IMR-90 (cell line): ENCODE measurements around the gene APPL2. TPM values are rescaled to one million over a fixed set of nuclear protein-coding genes. Genes with fewer than 3 reads are reported as not detected.

Experiments used
- ATAC-seq: fragments of 200-7000 bp; cut with Tn5 transposase; 2 replicates; pipeline ENCODE4 v1.9.1; 2020; ENCODE audit warnings: low read depth, mild to moderate bottlenecking, moderate library complexity
- BruUV-seq: library from RNA; stranded (reverse); fragments of 400-500 nt; replicated peaks from 2 replicates; lab custom pipeline; 2021; lab: Mats Ljungman, UMichigan
- CTCF ChIA-PET: fragments of 300-600 bp; formaldehyde crosslinking; extraction: SDS; loops from one replicate; lab custom pipeline; 2021; ENCODE audit warnings: antibody characterized with exemption; lab: Yijun Ruan, JAX
- POLR2A ChIA-PET: fragments of 300-600 bp; sonication (Branson Sonifier 250); formaldehyde crosslinking; loops from one replicate; lab custom pipeline; 2022; ENCODE audit warnings: antibody characterized with exemption; ENCODE audit not compliant: unreplicated experiment; lab: Charles Lee
- DNase-seq: peaks from one replicate; pipeline ENCODE4 v3.0.0; 2013
- H2AFZ ChIP-seq: replicated peaks from 2 replicates; pipeline ENCODE3; 2013; ENCODE audit warnings: low read length, mild to moderate bottlenecking; ENCODE audit not compliant: poor library complexity
- H2AK5ac ChIP-seq: 2 replicates; pipeline ENCODE4 v1.6.1; 2013; ENCODE audit warnings: low read depth, low read length, inconsistent platforms
- H2AK9ac ChIP-seq: replicated peaks from 2 replicates; pipeline ENCODE3; 2013; ENCODE audit warnings: mild to moderate bottlenecking, low read depth, low read length, moderate library complexity; ENCODE audit not compliant: poor library complexity
- H2BK120ac ChIP-seq: 2 replicates; pipeline ENCODE4 v1.6.1; 2013; ENCODE audit warnings: low read depth, low read length, inconsistent platforms
- H2BK15ac ChIP-seq: 3 replicates; pipeline ENCODE4 v1.6.1; 2013; ENCODE audit warnings: low read depth, low read length, inconsistent platforms
- H2BK20ac ChIP-seq: 2 replicates; pipeline ENCODE4 v1.6.1; 2013; ENCODE audit warnings: low read depth, mild to moderate bottlenecking, inconsistent platforms, low read length, moderate library complexity
- H2BK5ac ChIP-seq: 2 replicates; pipeline ENCODE4 v1.6.1; 2013; ENCODE audit warnings: mild to moderate bottlenecking, low read depth, low read length, inconsistent platforms; ENCODE audit not compliant: poor library complexity, severe bottlenecking
- H3K14ac ChIP-seq: replicated peaks from 2 replicates; pipeline ENCODE4 v1.6.1; 2013; ENCODE audit warnings: low read depth, low read length, inconsistent platforms
- H3K18ac ChIP-seq: 2 replicates; pipeline ENCODE4 v1.6.1; 2013; ENCODE audit warnings: low read depth, low read length, control low read depth
- H3K23ac ChIP-seq: 2 replicates; pipeline ENCODE4 v1.6.1; 2013; ENCODE audit warnings: low read depth, low read length, inconsistent platforms
- H3K27ac ChIP-seq: 2 replicates; pipeline ENCODE4 v1.5.1; 2013; ENCODE audit warnings: mild to moderate bottlenecking, control low read depth, low read length; ENCODE audit not compliant: insufficient read depth
- H3K27me3 ChIP-seq: 2 replicates; pipeline ENCODE4 v1.6.1; 2013; ENCODE audit warnings: low read length; ENCODE audit not compliant: control insufficient read depth, insufficient read depth
- H3K36me3 ChIP-seq: 2 replicates; pipeline ENCODE4 v1.6.1; 2013; ENCODE audit warnings: low read length, mixed read lengths; ENCODE audit not compliant: control insufficient read depth, insufficient read depth
- H3K4ac ChIP-seq: 2 replicates; pipeline ENCODE4 v1.6.1; 2013; ENCODE audit warnings: low read depth, low read length, inconsistent platforms
- H3K4me1 ChIP-seq: 2 replicates; pipeline ENCODE4 v1.6.1; 2013; ENCODE audit warnings: low read length, mixed read lengths; ENCODE audit not compliant: control insufficient read depth, insufficient read depth
- H3K4me2 ChIP-seq: 2 replicates; pipeline ENCODE4 v1.6.1; 2013; ENCODE audit warnings: low read depth, mild to moderate bottlenecking, control low read depth, low read length, moderate library complexity
- H3K4me3 ChIP-seq: 2 replicates; pipeline ENCODE4 v1.5.1; 2013; ENCODE audit warnings: low read depth, mild to moderate bottlenecking, control low read depth, low read length, moderate library complexity; ENCODE audit not compliant: insufficient read depth
- H3K56ac ChIP-seq: 2 replicates; pipeline ENCODE4 v1.6.1; 2013; ENCODE audit warnings: low read length, inconsistent platforms; ENCODE audit not compliant: insufficient read depth; ENCODE audit errors: extremely low read depth
- H3K79me1 ChIP-seq, 2 experiments: 2 replicates each; pipeline ENCODE4 v1.6.1; 2013; ENCODE audit warnings: low read length in 2 of 2, inconsistent platforms in 1 of 2, low read depth in 1 of 2
- H3K9ac ChIP-seq: 2 replicates; pipeline ENCODE4 v1.6.1; 2013; ENCODE audit warnings: low read depth, low read length, control low read depth
- H3K9me1 ChIP-seq: 2 replicates; pipeline ENCODE4 v1.6.1; 2013; ENCODE audit warnings: low read length, inconsistent platforms; ENCODE audit not compliant: insufficient read depth
- H3K9me3 ChIP-seq: 2 replicates; pipeline ENCODE4 v1.6.1; 2013; ENCODE audit warnings: low read length; ENCODE audit not compliant: control insufficient read depth, insufficient read depth
- H4K20me1 ChIP-seq: 2 replicates; pipeline ENCODE4 v1.6.1; 2013; ENCODE audit warnings: low read length, inconsistent platforms; ENCODE audit not compliant: insufficient read depth
- H4K5ac ChIP-seq: 2 replicates; pipeline ENCODE4 v1.6.1; 2013; ENCODE audit warnings: mild to moderate bottlenecking, low read depth, low read length, control low read depth
- H4K8ac ChIP-seq, 2 experiments: 2 replicates each; pipeline ENCODE4 v1.6.1; 2013; ENCODE audit warnings: low read depth in 2 of 2, low read length in 2 of 2, control low read depth in 1 of 2, inconsistent platforms in 1 of 2
- H4K91ac ChIP-seq: 2 replicates; pipeline ENCODE4 v1.6.1; 2013; ENCODE audit warnings: low read depth, low read length, inconsistent platforms; ENCODE audit not compliant: insufficient read depth
- BHLHE40 ChIP-seq: fragments of 150-350 bp; IDR thresholded peaks from 2 replicates; pipeline ENCODE4 v1.6.1; 2016; ENCODE audit warnings: mild to moderate bottlenecking, low read depth, low read length
- CEBPB ChIP-seq: IDR thresholded peaks from 2 replicates; pipeline ENCODE4 v1.6.1; 2012; ENCODE audit warnings: low read depth, low read length, improper control_type of control experiment
- CHD1 ChIP-seq: IDR thresholded peaks from 2 replicates; pipeline ENCODE4 v1.6.1; 2012; ENCODE audit warnings: low read depth, low read length, improper control_type of control experiment
- FOS ChIP-seq: fragments of 150-350 bp; IDR thresholded peaks from 2 replicates; pipeline ENCODE4 v1.6.1; 2016; ENCODE audit warnings: low read depth, low read length
- MAFK ChIP-seq: IDR thresholded peaks from 2 replicates; pipeline ENCODE4 v1.6.1; 2012; ENCODE audit warnings: low read depth, low read length, improper control_type of control experiment
- MAZ ChIP-seq: IDR thresholded peaks from 2 replicates; pipeline ENCODE4 v1.6.1; 2012; ENCODE audit warnings: low read depth, mild to moderate bottlenecking, low read length, improper control_type of control experiment, moderate library complexity, borderline replicate concordance
- MXI1 ChIP-seq: IDR thresholded peaks from 2 replicates; pipeline ENCODE4 v1.6.1; 2012; ENCODE audit warnings: low read depth, mild to moderate bottlenecking, low read length, moderate library complexity, borderline replicate concordance
- NFE2L2 ChIP-seq: fragments of 150-350 bp; IDR thresholded peaks from 2 replicates; pipeline ENCODE4 v1.6.1; 2016; ENCODE audit warnings: low read depth, mild to moderate bottlenecking, low read length
- POLR2A ChIP-seq: IDR thresholded peaks from 2 replicates; pipeline ENCODE4 v1.6.1; 2012; ENCODE audit warnings: mild to moderate bottlenecking, low read depth, low read length
- RAD21 ChIP-seq: IDR thresholded peaks from 2 replicates; pipeline ENCODE4 v1.6.1; 2012; ENCODE audit warnings: low read length, improper control_type of control experiment
- RCOR1 ChIP-seq: IDR thresholded peaks from 2 replicates; pipeline ENCODE4 v1.6.1; 2012; ENCODE audit warnings: mild to moderate bottlenecking, low read length, improper control_type of control experiment; ENCODE audit not compliant: insufficient replicate concordance
- RFX5 ChIP-seq: IDR thresholded peaks from 2 replicates; pipeline ENCODE4 v1.8.0; 2012; ENCODE audit warnings: low read depth, mild to moderate bottlenecking, low read length, moderate library complexity
- SMC3 ChIP-seq: fragments of 150-350 bp; IDR thresholded peaks from 2 replicates; pipeline ENCODE4 v1.6.1; 2016; ENCODE audit warnings: low read depth, mild to moderate bottlenecking, antibody characterized with exemption, low read length, moderate library complexity
- WGBS, 2 experiments: methylation state at CpG; one replicate each; pipeline versions ENCODE4 v1.1.5 to v1.1.7; 2013; ENCODE audit warnings: missing lambda C conversion rate in 2 of 2; ENCODE audit not compliant: insufficient read length in 1 of 2; ENCODE audit errors: extremely low coverage in 2 of 2; 5-methylcytosine and 5-hydroxymethylcytosine counted together
- dilution Hi-C: fragments of 300-500 bp; cut with HindIII; formaldehyde crosslinking; loops from one replicate; pipeline ENCODE4 v1.14.3; 2018; ENCODE audit warnings: low sequenced_read_pairs; ENCODE audit not compliant: unreplicated experiment
- in situ Hi-C: fragments of 300-500 bp; cut with MboI; formaldehyde crosslinking; loops from 3 replicates; pipeline ENCODE4 v1.14.3; 2019; ENCODE audit warnings: low sequenced_read_pairs, inconsistent platforms, mixed read lengths
- intact Hi-C: fragments of 100-400 bp; cut with micrococcal nuclease; formaldehyde crosslinking; loops from 2 replicates; pipeline ENCODE4 v1.10.0; 2022
- polyA plus RNA-seq, 3 experiments: library from polyadenylated mRNA; depleted of rRNA; stranded (reverse); fragments of >200 nt; gene quantifications; 2 replicates each; pipeline ENCODE4 v1.2.3, GENCODE V29; 2012; ENCODE audit warnings: low replicate concordance in 1 of 3
- total RNA-seq: library from RNA; depleted of rRNA; stranded (reverse); fragments of >200 nt; gene quantifications from 2 replicates; pipeline ENCODE4 v1.2.3, GENCODE V29; 2012
- TF ChIP-seq, protein P1 (sequence below): fragments of 150-350 bp; IDR thresholded peaks from 2 replicates; pipeline ENCODE4 v1.6.1; 2017; ENCODE audit warnings: mild to moderate bottlenecking, antibody characterized with exemption, low read length, low read depth
- TF ChIP-seq, protein P2 (sequence below): fragments of 150-350 bp; IDR thresholded peaks from 2 replicates; pipeline ENCODE4 v1.6.1; 2016; ENCODE audit warnings: low read depth, mild to moderate bottlenecking, low read length, moderate library complexity, borderline replicate concordance
- TF ChIP-seq, protein P3 (sequence below): conservative IDR thresholded peaks from 2 replicates; pipeline ENCODE4 v1.5.1; 2012; ENCODE audit warnings: mild to moderate bottlenecking, low read depth, low read length, improper control_type of control experiment

APPL2 gene
- total and polyA plus RNA-seq, 2 of the 4 experiments (the other 2 are of a cell fraction) = 42.3 to 65.8 TPM

DNA sequence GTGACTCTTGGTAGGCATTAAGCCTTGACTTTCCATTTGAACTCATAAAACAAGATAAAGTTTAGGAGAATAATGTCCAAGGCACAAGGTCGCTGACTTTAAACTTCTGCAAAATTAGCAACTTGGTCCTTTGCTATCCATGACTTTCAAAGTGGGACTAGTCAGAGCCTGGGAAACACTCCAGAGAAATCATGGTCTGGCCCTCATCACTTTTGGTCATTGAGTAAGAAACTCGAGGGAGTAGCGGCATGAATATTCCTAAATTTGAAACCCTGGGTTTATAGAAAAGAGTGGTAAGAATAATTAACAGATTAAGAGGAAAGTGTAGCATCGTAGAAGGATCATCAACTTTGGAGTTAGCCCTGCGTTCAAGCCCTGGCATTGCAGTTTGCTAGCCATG lies 16.9 kb upstream of the APPL2 start:
- intact Hi-C loops (loop anchor here (10.0 kb wide), 1 partner anchor 832 kb away; no protein-coding TSS in a partner anchor), in situ Hi-C loops (no loop called here), dilution Hi-C loops (no loop called here)
- no peaks in the 10 kb centered on the region for H3K36me3 ChIP-seq
- H3K56ac ChIP-seq = peak overlapping the region; percentile 99; the same call in 1 of the 2 replicates
- H2BK20ac ChIP-seq = peak overlapping the region; percentile 100
- H3K79me1 ChIP-seq = peaks cover 4 to 37% of the 10 kb centered on the region in 2 experiments; a peak in 2 of 4 replicates
- H3K9me1 ChIP-seq = peaks cover 20% of the 10 kb centered on the region
- TF ChIP-seq MXI1 (no peak), RAD21 (no peak), NFE2L2 (no peak), RCOR1 (no peak), CHD1 (no peak), CEBPB (no peak), SMC3 (no peak), POLR2A (no peak), RFX5 (no peak), MAZ (no peak), MAFK (no peak), FOS (no peak), BHLHE40 (no peak)
- TF ChIP-seq, protein P1, sequence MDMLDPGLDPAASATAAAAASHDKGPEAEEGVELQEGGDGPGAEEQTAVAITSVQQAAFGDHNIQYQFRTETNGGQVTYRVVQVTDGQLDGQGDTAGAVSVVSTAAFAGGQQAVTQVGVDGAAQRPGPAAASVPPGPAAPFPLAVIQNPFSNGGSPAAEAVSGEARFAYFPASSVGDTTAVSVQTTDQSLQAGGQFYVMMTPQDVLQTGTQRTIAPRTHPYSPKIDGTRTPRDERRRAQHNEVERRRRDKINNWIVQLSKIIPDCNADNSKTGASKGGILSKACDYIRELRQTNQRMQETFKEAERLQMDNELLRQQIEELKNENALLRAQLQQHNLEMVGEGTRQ = no peak
- TF ChIP-seq, protein P2, sequence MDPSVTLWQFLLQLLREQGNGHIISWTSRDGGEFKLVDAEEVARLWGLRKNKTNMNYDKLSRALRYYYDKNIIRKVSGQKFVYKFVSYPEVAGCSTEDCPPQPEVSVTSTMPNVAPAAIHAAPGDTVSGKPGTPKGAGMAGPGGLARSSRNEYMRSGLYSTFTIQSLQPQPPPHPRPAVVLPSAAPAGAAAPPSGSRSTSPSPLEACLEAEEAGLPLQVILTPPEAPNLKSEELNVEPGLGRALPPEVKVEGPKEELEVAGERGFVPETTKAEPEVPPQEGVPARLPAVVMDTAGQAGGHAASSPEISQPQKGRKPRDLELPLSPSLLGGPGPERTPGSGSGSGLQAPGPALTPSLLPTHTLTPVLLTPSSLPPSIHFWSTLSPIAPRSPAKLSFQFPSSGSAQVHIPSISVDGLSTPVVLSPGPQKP = no peak
- TF ChIP-seq, protein P3, sequence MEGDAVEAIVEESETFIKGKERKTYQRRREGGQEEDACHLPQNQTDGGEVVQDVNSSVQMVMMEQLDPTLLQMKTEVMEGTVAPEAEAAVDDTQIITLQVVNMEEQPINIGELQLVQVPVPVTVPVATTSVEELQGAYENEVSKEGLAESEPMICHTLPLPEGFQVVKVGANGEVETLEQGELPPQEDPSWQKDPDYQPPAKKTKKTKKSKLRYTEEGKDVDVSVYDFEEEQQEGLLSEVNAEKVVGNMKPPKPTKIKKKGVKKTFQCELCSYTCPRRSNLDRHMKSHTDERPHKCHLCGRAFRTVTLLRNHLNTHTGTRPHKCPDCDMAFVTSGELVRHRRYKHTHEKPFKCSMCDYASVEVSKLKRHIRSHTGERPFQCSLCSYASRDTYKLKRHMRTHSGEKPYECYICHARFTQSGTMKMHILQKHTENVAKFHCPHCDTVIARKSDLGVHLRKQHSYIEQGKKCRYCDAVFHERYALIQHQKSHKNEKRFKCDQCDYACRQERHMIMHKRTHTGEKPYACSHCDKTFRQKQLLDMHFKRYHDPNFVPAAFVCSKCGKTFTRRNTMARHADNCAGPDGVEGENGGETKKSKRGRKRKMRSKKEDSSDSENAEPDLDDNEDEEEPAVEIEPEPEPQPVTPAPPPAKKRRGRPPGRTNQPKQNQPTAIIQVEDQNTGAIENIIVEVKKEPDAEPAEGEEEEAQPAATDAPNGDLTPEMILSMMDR = no peak
- no peaks in the 10 kb centered on the region for H3K27me3 ChIP-seq
- H4K20me1 ChIP-seq = peaks cover 3% of the 10 kb centered on the region; the same call in 1 of the 2 replicates
- H3K4me2 ChIP-seq = no peak overlapping the region
- ChIA-PET POLR2A (no interaction called here), CTCF (no interaction called here)
- 0 out of 2 replicates have a peak overlapping the region, but pooled peaks have one; percentile 39 for H3K27ac ChIP-seq
- ATAC-seq (no peak), DNase-seq (no peak)
- H2AFZ ChIP-seq = no peak overlapping the region
- peak overlapping the region; percentile 74 to 98; a peak in 3 of 4 replicates for H4K8ac ChIP-seq
- 93% methylated on average over 2 of the region's 5 CpGs; no CpG with 5 or more reads in 1 of the 2 experiments for WGBS, 2 experiments
- H3K4me1 ChIP-seq = peaks cover 34% of the 10 kb centered on the region
- H3K9me3 ChIP-seq = no peaks in the 10 kb centered on the region
- H2BK15ac ChIP-seq = peak overlapping the region; percentile 91
- H4K5ac ChIP-seq = peak overlapping the region; percentile 69; the same call in 1 of the 2 replicates
- peak overlapping the region; percentile 98 for H3K14ac ChIP-seq
- BruUV-seq = no TSS peak
- peak overlapping the region; percentile 99 for H2BK120ac ChIP-seq
- peak overlapping the region; percentile 70; the same call in 1 of the 2 replicates for H3K18ac ChIP-seq
- H4K91ac ChIP-seq = peak overlapping the region; percentile 99
- H2AK5ac ChIP-seq = peak overlapping the region; percentile 100
- H3K9ac ChIP-seq = no peak overlapping the region
- H3K23ac ChIP-seq = peak overlapping the region; percentile 99; the same call in 1 of the 2 replicates
- no peak overlapping the region for H2AK9ac ChIP-seq
- H3K4me3 ChIP-seq = no peak overlapping the region
- peak overlapping the region; percentile 99 for H3K4ac ChIP-seq
- peak overlapping the region; percentile 100 for H2BK5ac ChIP-seq
